NCI-H2029 treated with DMSO at 0.1 percent for 48 hours (cell line): ENCODE measurements around the gene ISLR2.
"Not testable (repeated sequence)": the region's sequence is repeated elsewhere in the genome, so short reads cannot be mapped to it uniquely, and the experiment has no call there.

Experiments
- DNase-seq: peaks from one replicate; lab custom pipeline; 2025; lab: John Stamatoyannopoulos, UW

Gene ISLR2

GRCh38 chr15:74130155-74130848 lies at the start of gene ISLR2:
Gene ISLR2 (plus strand): TSS chr15:74130586. CDS start chr15:74132755, 2,169 bp downstream.
- DNase-seq = no peak

- DNase-seq = not testable (repeated sequence)
Measured at GRCh38 chr15:74082450-74082849, 47.9 kb upstream of the ISLR2 start, which contains the start of gene GOLGA6A. Gene GOLGA6A (minus strand): TSS chr15:74082550. CDS start chr15:74082509, 41 bp downstream.

GRCh38 chr15:74094567-74094966 lies 35.8 kb upstream of the ISLR2 start:
- DNase-seq = not testable (repeated sequence)

- not testable (repeated sequence) for DNase-seq
Measured at GRCh38 chr15:74095610-74096009, 34.8 kb upstream of the ISLR2 start.

- not testable (repeated sequence) for DNase-seq
Measured at GRCh38 chr15:74096753-74097474, 33.5 kb upstream of the ISLR2 start.

- not testable (repeated sequence) for DNase-seq
Measured at GRCh38 chr15:74099963-74100733, 30.2 kb upstream of the ISLR2 start.

- DNase-seq = no peak
Measured at GRCh38 chr15:74108111-74108510, 22.3 kb upstream of the ISLR2 start.

- DNase-seq = not testable (repeated sequence)
Measured at GRCh38 chr15:74108611-74109010, 21.8 kb upstream of the ISLR2 start.

- no peak for DNase-seq
Measured at GRCh38 chr15:74109713-74110112, 20.7 kb upstream of the ISLR2 start.

- no peak for DNase-seq
Measured at GRCh38 chr15:74120426-74120825, 10.0 kb upstream of the ISLR2 start.

- no peak for DNase-seq
Measured at GRCh38 chr15:74121039-74121438, 9.3 kb upstream of the ISLR2 start.

GRCh38 chr15:74121858-74122257 lies 8.5 kb upstream of the ISLR2 start:
- no peak for DNase-seq

- no peak for DNase-seq
Measured at GRCh38 chr15:74122403-74123130, 7.8 kb upstream of the ISLR2 start.

- no peak for DNase-seq
Measured at GRCh38 chr15:74123131-74123429, 7.3 kb upstream of the ISLR2 start.

- no peak for DNase-seq
Measured at GRCh38 chr15:74123658-74124057, 6.7 kb upstream of the ISLR2 start.

- DNase-seq = no peak
Measured at GRCh38 chr15:74124196-74124595, 6.2 kb upstream of the ISLR2 start.

GRCh38 chr15:74124759-74125158 lies 5.6 kb upstream of the ISLR2 start:
- no peak for DNase-seq

GRCh38 chr15:74127255-74127953 lies 3.0 kb upstream of the ISLR2 start:
- no peak for DNase-seq

- no peak for DNase-seq
Measured at GRCh38 chr15:74127954-74128784, 2.2 kb upstream of the ISLR2 start.

GRCh38 chr15:74128785-74129585 lies 1.4 kb upstream of the ISLR2 start:
- DNase-seq = no peak
